Omental fat pad (tissue), 4 donors: ENCODE measurements around the gene PDE7B. TPM values are rescaled to one million over a fixed set of nuclear protein-coding genes. Genes with fewer than 3 reads are reported as not detected.

Experiments used
- ATAC-seq: fragments of 150-250 bp; one replicate; pipeline ENCODE4 v1.9.1; 2016; ENCODE audit warnings: mild to moderate bottlenecking, moderate library complexity; ENCODE audit not compliant: low FRiP score
- DNase-seq: peaks from one replicate; pipeline ENCODE4 v3.0.0-alpha.2; 2019; ENCODE audit warnings: low spot score
- CTCF ChIP-seq, 3 donors: fragments of 450-650 bp; IDR thresholded peaks; one replicate each; pipeline ENCODE4 v1.5.1; 2016 to 2017; ENCODE audit warnings: antibody characterized with exemption in 3 of 3, mild to moderate bottlenecking in 3 of 3, moderate library complexity in 2 of 3
- total RNA-seq, 4 donors: library from RNA; depleted of rRNA; stranded (reverse); fragments of >200 nt; gene quantifications; one replicate each; pipeline ENCODE4 v1.1.0, GENCODE V29; 2016

The PDE7B gene
- total RNA-seq, 4 donors from 2014 or later: 7.3 to 15.0 (median 12.1) TPM

- no peak for TF ChIP-seq CTCF (IDR thresholded peaks at IDR 0.05)
- DNase-seq (no peak), ATAC-seq (no peak)
These were observed 45.6 kb downstream of the PDE7B start for GRCh38 chr6:135897087-135897486.

- peak; percentile 86 for ATAC-seq
- DNase-seq: no peak
- TF ChIP-seq CTCF (IDR thresholded peaks at IDR 0.05): no peak
These were observed 50.4 kb downstream of the PDE7B start for GRCh38 chr6:135901774-135902524.

- DNase-seq (no peak), ATAC-seq (peak; percentile 33)
These were observed 51.3 kb downstream of the PDE7B start for GRCh38 chr6:135902756-135903331.

GRCh38 chr6:135904666-135905065 is 53.2 kb downstream of the PDE7B start:
- DNase-seq: no peak
- no peak for ATAC-seq
- no peak for TF ChIP-seq CTCF (IDR thresholded peaks at IDR 0.05)

More at GRCh38 chr6:135902756-135903331, 51.3 kb downstream of the PDE7B start:
- TF ChIP-seq CTCF (IDR thresholded peaks at IDR 0.05): no peak

- no peak for ATAC-seq
- TF ChIP-seq CTCF (IDR thresholded peaks at IDR 0.05): no peak
- no peak for DNase-seq
These were observed 54.3 kb downstream of the PDE7B start for GRCh38 chr6:135905604-135906300.

GRCh38 chr6:135906542-135906941 is 55.0 kb downstream of the PDE7B start:
- TF ChIP-seq CTCF (IDR thresholded peaks at IDR 0.05): no peak
- ATAC-seq: no peak

More at GRCh38 chr6:135906542-135906941, 55.0 kb downstream of the PDE7B start:
- no peak for DNase-seq
